ENCODE data around the gene AWAT2.

AWAT2 gene

GRCh38 chrX:70089604-70090297 is 40.0 kb upstream of the AWAT2 start:
- Histone ChIP-seq H3K9me2 (replicated peaks; ENCODE audit: insufficient read depth, low read length) (no peaks in the 10 kb centered on the region), H2AFZ (ENCODE audit: low read depth, low read length, severe bottlenecking) (no peak overlapping the region), H3F3A (ENCODE audit: insufficient read depth) (no peaks in the 10 kb centered on the region), H3K9me3 (ENCODE audit: insufficient read depth, low read length) (no peaks in the 10 kb centered on the region), H3K9ac (ENCODE audit: low read length) (no peak overlapping the region), H3K4me3 (ENCODE audit: insufficient read depth, low read length, poor library complexity, severe bottlenecking) (no peak overlapping the region), H3K4me2 (ENCODE audit: low read depth, low read length, poor library complexity, severe bottlenecking) (no peak overlapping the region), H3K36me3 (ENCODE audit: low read length) (no peaks in the 10 kb centered on the region), H4K20me1 (ENCODE audit: low read depth, low read length) (no peaks in the 10 kb centered on the region), H3K27ac (ENCODE audit: low read depth, low read length) (no peak overlapping the region), H3K27me3 (ENCODE audit: low read length) (no peaks in the 10 kb centered on the region), H3K79me2 (ENCODE audit: insufficient read depth, low read length) (no peaks in the 10 kb centered on the region)
- TF ChIP-seq EZH2phosphoT487 (conservative IDR thresholded peaks at IDR 0.05; ENCODE audit: low read length) (no peak), CTCF (IDR thresholded peaks at IDR 0.05; ENCODE audit: insufficient read depth, low read length, poor library complexity, severe bottlenecking) (no peak)

GRCh38 chrX:70088751-70089150 is 39.0 kb upstream of the AWAT2 start:
- Histone ChIP-seq H3K9me3 (ENCODE audit: insufficient read depth, low read length) (no peaks in the 10 kb centered on the region), H3K4me2 (ENCODE audit: low read depth, low read length, poor library complexity, severe bottlenecking) (no peak overlapping the region), H3K9ac (ENCODE audit: low read length) (no peak overlapping the region), H2AFZ (ENCODE audit: low read depth, low read length, severe bottlenecking) (no peak overlapping the region), H3K27ac (ENCODE audit: low read depth, low read length) (no peak overlapping the region), H3F3A (ENCODE audit: insufficient read depth) (no peaks in the 10 kb centered on the region), H3K36me3 (ENCODE audit: low read length) (no peaks in the 10 kb centered on the region), H3K9me2 (replicated peaks; ENCODE audit: insufficient read depth, low read length) (no peaks in the 10 kb centered on the region), H3K79me2 (ENCODE audit: insufficient read depth, low read length) (no peaks in the 10 kb centered on the region), H4K20me1 (ENCODE audit: low read depth, low read length) (no peaks in the 10 kb centered on the region), H3K27me3 (ENCODE audit: low read length) (no peaks in the 10 kb centered on the region), H3K4me3 (ENCODE audit: insufficient read depth, low read length, poor library complexity, severe bottlenecking) (no peak overlapping the region)
- TF ChIP-seq EZH2phosphoT487 (conservative IDR thresholded peaks at IDR 0.05; ENCODE audit: low read length) (no peak), CTCF (IDR thresholded peaks at IDR 0.05; ENCODE audit: insufficient read depth, low read length, poor library complexity, severe bottlenecking) (no peak)

GRCh38 chrX:70087857-70088630 is 38.3 kb upstream of the AWAT2 start:
- Histone ChIP-seq H3K4me2 (ENCODE audit: low read depth, low read length, poor library complexity, severe bottlenecking) (no peak overlapping the region), H3K9me2 (replicated peaks; ENCODE audit: insufficient read depth, low read length) (no peaks in the 10 kb centered on the region), H3K27me3 (ENCODE audit: low read length) (no peaks in the 10 kb centered on the region), H3K4me3 (ENCODE audit: insufficient read depth, low read length, poor library complexity, severe bottlenecking) (no peak overlapping the region), H3F3A (ENCODE audit: insufficient read depth) (no peaks in the 10 kb centered on the region), H3K27ac (ENCODE audit: low read depth, low read length) (no peak overlapping the region), H2AFZ (ENCODE audit: low read depth, low read length, severe bottlenecking) (no peak overlapping the region), H3K36me3 (ENCODE audit: low read length) (no peaks in the 10 kb centered on the region), H3K9me3 (ENCODE audit: insufficient read depth, low read length) (no peaks in the 10 kb centered on the region), H4K20me1 (ENCODE audit: low read depth, low read length) (no peaks in the 10 kb centered on the region), H3K9ac (ENCODE audit: low read length) (no peak overlapping the region), H3K79me2 (ENCODE audit: insufficient read depth, low read length) (no peaks in the 10 kb centered on the region)
- TF ChIP-seq EZH2phosphoT487 (conservative IDR thresholded peaks at IDR 0.05; ENCODE audit: low read length): no peak
- TF ChIP-seq CTCF (IDR thresholded peaks at IDR 0.05; ENCODE audit: insufficient read depth, low read length, poor library complexity, severe bottlenecking): no peak
